SH-SY5Y (cell line): ENCODE measurements around the gene TSPAN4.

Experiments used
- GATA2 ChIP-seq: IDR thresholded peaks from 2 replicates; pipeline ENCODE4 v1.6.1; 2011; ENCODE audit warnings: mild to moderate bottlenecking, low read depth, low read length
- GATA3 ChIP-seq: IDR thresholded peaks from 2 replicates; pipeline ENCODE4 v1.6.1; 2011; ENCODE audit warnings: low read depth, mild to moderate bottlenecking, low read length, moderate library complexity

- TF ChIP-seq GATA3 (no peak), GATA2 (no peak)
Observed at GRCh38 chr11:803770-804598, 38.7 kb upstream of the TSPAN4 start.
